Activated naive CD8-positive, alpha-beta T cell (primary cell): ENCODE measurements around the gene ANKRD31.
"Not testable (repeated sequence)": the region's sequence is repeated elsewhere in the genome, so short reads cannot be mapped to it uniquely, and the experiment has no call there.

ENCODE experiments used
- H3K27ac Mint-ChIP-seq: one replicate; pipeline ENCODE4 v1.8.0; 2021; ENCODE audit warnings: mixed read lengths
- H3K27me3 Mint-ChIP-seq: one replicate; pipeline ENCODE4 v1.8.0; 2021; ENCODE audit warnings: mixed read lengths
- H3K36me3 Mint-ChIP-seq: one replicate; pipeline ENCODE4 v1.8.0; 2021; ENCODE audit warnings: mixed read lengths
- H3K4me1 Mint-ChIP-seq: one replicate; pipeline ENCODE4 v1.8.0; 2021; ENCODE audit warnings: low read depth, mixed read lengths
- H3K4me3 Mint-ChIP-seq: one replicate; pipeline ENCODE4 v1.8.0; 2021; ENCODE audit warnings: mild to moderate bottlenecking, mixed read lengths
- H3K9me3 Mint-ChIP-seq: one replicate; pipeline ENCODE4 v1.8.0; 2021; ENCODE audit warnings: low read depth, mixed read lengths

Gene ANKRD31

GRCh38 chr5:75192804-75193203 is 43.9 kb downstream of the ANKRD31 start:
- Mint-ChIP-seq H3K27me3 (no peaks in the 10 kb centered on the region), H3K9me3 (no peaks in the 10 kb centered on the region), H3K36me3 (peaks cover 4% of the 10 kb centered on the region), H3K4me1 (peaks cover 19% of the 10 kb centered on the region), H3K4me3 (peak overlapping the region; percentile 15), H3K27ac (peak overlapping the region; percentile 11)

- H3K4me1 Mint-ChIP-seq: peaks cover 19% of the 10 kb centered on the region
- H3K27me3 Mint-ChIP-seq: no peaks in the 10 kb centered on the region
- peaks cover 4% of the 10 kb centered on the region for H3K36me3 Mint-ChIP-seq
- H3K9me3 Mint-ChIP-seq: no peaks in the 10 kb centered on the region
- peak overlapping the region; percentile 15 for H3K4me3 Mint-ChIP-seq
- H3K27ac Mint-ChIP-seq: peak overlapping the region; percentile 28
These were observed 44.4 kb downstream of the ANKRD31 start for GRCh38 chr5:75192264-75192663.

- H3K27me3 Mint-ChIP-seq: no peaks in the 10 kb centered on the region
- peaks cover under 1% of the 10 kb centered on the region for H3K36me3 Mint-ChIP-seq
- H3K4me3 Mint-ChIP-seq: no peak overlapping the region
- no peak overlapping the region for H3K27ac Mint-ChIP-seq
- peaks cover 23% of the 10 kb centered on the region for H3K4me1 Mint-ChIP-seq
- H3K9me3 Mint-ChIP-seq: no peaks in the 10 kb centered on the region
These were observed 46.5 kb downstream of the ANKRD31 start for GRCh38 chr5:75190227-75190626.

- H3K27ac Mint-ChIP-seq: no peak overlapping the region
- no peaks in the 10 kb centered on the region for H3K27me3 Mint-ChIP-seq
- H3K4me1 Mint-ChIP-seq: peaks cover 23% of the 10 kb centered on the region
These were observed 47.3 kb downstream of the ANKRD31 start for GRCh38 chr5:75189353-75189752.

GRCh38 chr5:75185763-75186162 is 50.9 kb downstream of the ANKRD31 start:
- no peak overlapping the region for H3K27ac Mint-ChIP-seq
- peaks cover 15% of the 10 kb centered on the region for H3K36me3 Mint-ChIP-seq
- peaks cover 11% of the 10 kb centered on the region for H3K4me1 Mint-ChIP-seq
- H3K4me3 Mint-ChIP-seq: no peak overlapping the region
- H3K9me3 Mint-ChIP-seq: no peaks in the 10 kb centered on the region
- no peaks in the 10 kb centered on the region for H3K27me3 Mint-ChIP-seq

More at GRCh38 chr5:75189353-75189752, 47.3 kb downstream of the ANKRD31 start:
- no peak overlapping the region for H3K4me3 Mint-ChIP-seq
- peaks cover 4% of the 10 kb centered on the region for H3K36me3 Mint-ChIP-seq
- H3K9me3 Mint-ChIP-seq: no peaks in the 10 kb centered on the region

- not testable (repeated sequence) for H3K4me1 Mint-ChIP-seq, H3K27me3 Mint-ChIP-seq, H3K27ac Mint-ChIP-seq, H3K4me3 Mint-ChIP-seq
- Mint-ChIP-seq H3K9me3 (peaks cover 14% of the 10 kb centered on the region), H3K36me3 (peaks cover 29% of the 10 kb centered on the region)
These were observed 60.7 kb downstream of the ANKRD31 start for GRCh38 chr5:75176009-75176408.

- not testable (repeated sequence) for H3K4me1 Mint-ChIP-seq, H3K27ac Mint-ChIP-seq, H3K27me3 Mint-ChIP-seq, H3K4me3 Mint-ChIP-seq
- Mint-ChIP-seq H3K9me3 (peaks cover 14% of the 10 kb centered on the region), H3K36me3 (peaks cover 29% of the 10 kb centered on the region)
These were observed 61.8 kb downstream of the ANKRD31 start for GRCh38 chr5:75174872-75175271.

GRCh38 chr5:75169516-75169915 is 67.2 kb downstream of the ANKRD31 start:
- Mint-ChIP-seq H3K27me3 (no peaks in the 10 kb centered on the region), H3K4me1 (no peaks in the 10 kb centered on the region), H3K36me3 (peaks cover 12% of the 10 kb centered on the region), H3K27ac (no peak overlapping the region), H3K9me3 (peaks cover 5% of the 10 kb centered on the region), H3K4me3 (no peak overlapping the region)

GRCh38 chr5:75168026-75168735 is 68.5 kb downstream of the ANKRD31 start:
- no peak overlapping the region for H3K4me3 Mint-ChIP-seq
- H3K36me3 Mint-ChIP-seq: peaks cover 10% of the 10 kb centered on the region
- no peaks in the 10 kb centered on the region for H3K9me3 Mint-ChIP-seq
- no peaks in the 10 kb centered on the region for H3K27me3 Mint-ChIP-seq
- no peaks in the 10 kb centered on the region for H3K4me1 Mint-ChIP-seq
- no peak overlapping the region for H3K27ac Mint-ChIP-seq

GRCh38 chr5:75167345-75167744 is 69.3 kb downstream of the ANKRD31 start:
- Mint-ChIP-seq H3K36me3 (peaks cover 15% of the 10 kb centered on the region), H3K27me3 (no peaks in the 10 kb centered on the region), H3K27ac (no peak overlapping the region), H3K4me1 (no peaks in the 10 kb centered on the region), H3K9me3 (no peaks in the 10 kb centered on the region), H3K4me3 (no peak overlapping the region)

GRCh38 chr5:75161508-75161907 is 75.2 kb downstream of the ANKRD31 start:
- H3K4me3 Mint-ChIP-seq, H3K4me1 Mint-ChIP-seq, H3K27ac Mint-ChIP-seq, H3K27me3 Mint-ChIP-seq: not testable (repeated sequence)
- peaks cover 45% of the 10 kb centered on the region for H3K36me3 Mint-ChIP-seq
- peaks cover 21% of the 10 kb centered on the region for H3K9me3 Mint-ChIP-seq

GRCh38 chr5:75156585-75156984 is 80.1 kb downstream of the ANKRD31 start:
- no peak overlapping the region for H3K27ac Mint-ChIP-seq
- no peaks in the 10 kb centered on the region for H3K27me3 Mint-ChIP-seq
- H3K36me3 Mint-ChIP-seq: peaks cover 37% of the 10 kb centered on the region
- H3K9me3 Mint-ChIP-seq: peaks cover 22% of the 10 kb centered on the region
- no peaks in the 10 kb centered on the region for H3K4me1 Mint-ChIP-seq
- H3K4me3 Mint-ChIP-seq: no peak overlapping the region

GRCh38 chr5:75152860-75153259 is 83.8 kb downstream of the ANKRD31 start:
- Mint-ChIP-seq H3K27me3 (no peaks in the 10 kb centered on the region), H3K27ac (no peak overlapping the region), H3K4me1 (peaks cover 8% of the 10 kb centered on the region), H3K4me3 (no peak overlapping the region), H3K9me3 (peaks cover 8% of the 10 kb centered on the region), H3K36me3 (peaks cover 18% of the 10 kb centered on the region)

- H3K27me3 Mint-ChIP-seq: no peaks in the 10 kb centered on the region
- no peak overlapping the region for H3K27ac Mint-ChIP-seq
- H3K36me3 Mint-ChIP-seq: peaks cover 11% of the 10 kb centered on the region
- peaks cover 2% of the 10 kb centered on the region for H3K9me3 Mint-ChIP-seq
- no peak overlapping the region for H3K4me3 Mint-ChIP-seq
- peaks cover 24% of the 10 kb centered on the region for H3K4me1 Mint-ChIP-seq
These were observed 88.6 kb downstream of the ANKRD31 start for GRCh38 chr5:75148051-75148450.

- no peak overlapping the region for H3K27ac Mint-ChIP-seq
- no peaks in the 10 kb centered on the region for H3K9me3 Mint-ChIP-seq
- H3K4me3 Mint-ChIP-seq: no peak overlapping the region
- no peaks in the 10 kb centered on the region for H3K27me3 Mint-ChIP-seq
- H3K4me1 Mint-ChIP-seq: peaks cover 24% of the 10 kb centered on the region
- peaks cover 6% of the 10 kb centered on the region for H3K36me3 Mint-ChIP-seq
These were observed 94.0 kb downstream of the ANKRD31 start for GRCh38 chr5:75142566-75143136.

GRCh38 chr5:75140277-75140676 is 96.4 kb downstream of the ANKRD31 start:
- Mint-ChIP-seq H3K4me1 (peaks cover 10% of the 10 kb centered on the region), H3K9me3 (no peaks in the 10 kb centered on the region), H3K36me3 (peaks cover 4% of the 10 kb centered on the region), H3K4me3 (no peak overlapping the region), H3K27ac (no peak overlapping the region), H3K27me3 (no peaks in the 10 kb centered on the region)
